ENCODE results near the gene BBC3.
A peak's percentile ranks its signal among the peaks of the same experiment; 100 is the strongest.

BBC3 gene

DNA sequence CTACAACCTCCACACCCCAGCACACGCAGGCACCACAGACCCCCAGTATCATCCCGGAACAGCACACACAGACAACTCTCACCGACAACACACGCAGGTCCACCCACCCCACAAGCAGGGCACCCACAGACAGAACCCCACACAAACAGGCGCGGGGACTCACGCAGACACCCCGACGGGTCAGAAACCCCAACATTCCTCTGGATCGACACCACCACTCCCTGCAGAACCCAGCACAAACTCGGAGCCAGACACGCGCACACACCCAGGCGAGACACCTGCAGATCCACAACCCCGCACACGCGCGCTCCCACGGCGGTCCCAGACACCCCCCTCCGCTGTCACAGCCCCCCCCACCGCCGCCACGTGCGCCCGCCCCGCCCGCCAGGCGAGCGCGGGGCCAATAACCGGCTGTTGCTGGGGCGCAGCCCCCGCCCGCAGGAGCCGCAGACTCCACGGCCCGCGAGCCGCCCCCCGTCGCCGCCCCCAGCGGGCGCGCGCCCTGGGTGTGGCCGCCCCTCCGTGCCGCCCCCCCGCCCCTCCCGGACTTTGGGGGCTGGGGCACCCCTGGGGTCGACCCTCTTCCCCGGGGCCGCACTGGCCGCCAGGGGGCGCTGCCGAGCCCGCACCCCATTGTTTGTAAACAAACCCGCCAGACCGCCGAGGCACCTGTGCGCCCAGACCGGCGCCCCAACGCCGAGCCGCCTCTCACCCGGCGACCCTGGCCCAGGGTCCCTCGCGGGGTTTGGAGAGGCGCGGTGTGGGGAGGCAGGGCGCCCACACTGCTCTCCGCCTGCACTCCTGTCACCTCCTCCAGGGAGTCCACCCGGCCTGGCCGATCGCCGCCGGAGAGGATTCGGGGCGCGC lies 712 bp downstream of the BBC3 start:
- DNase-seq = peak in 2 of 3 experiments; percentile 33 to 53

DNA sequence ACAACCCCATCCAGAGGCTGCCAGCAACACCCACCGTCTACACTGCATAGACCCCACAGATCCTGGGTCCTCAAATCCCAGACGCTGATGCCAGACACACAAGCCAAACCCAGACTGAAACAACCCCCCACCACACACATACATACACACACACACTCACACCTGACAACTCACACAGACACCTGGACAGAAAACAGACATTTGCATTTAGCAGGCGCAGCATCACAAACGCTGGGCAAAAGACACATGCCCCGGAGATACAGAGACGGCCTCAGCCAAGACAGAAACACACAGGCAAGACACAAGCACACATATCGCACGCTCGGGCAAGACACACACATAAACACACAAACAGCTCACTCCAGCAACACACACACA lies 1.3 kb downstream of the BBC3 start:
- peak in 2 of 3 experiments; percentile 11 to 18 for DNase-seq

DNA sequence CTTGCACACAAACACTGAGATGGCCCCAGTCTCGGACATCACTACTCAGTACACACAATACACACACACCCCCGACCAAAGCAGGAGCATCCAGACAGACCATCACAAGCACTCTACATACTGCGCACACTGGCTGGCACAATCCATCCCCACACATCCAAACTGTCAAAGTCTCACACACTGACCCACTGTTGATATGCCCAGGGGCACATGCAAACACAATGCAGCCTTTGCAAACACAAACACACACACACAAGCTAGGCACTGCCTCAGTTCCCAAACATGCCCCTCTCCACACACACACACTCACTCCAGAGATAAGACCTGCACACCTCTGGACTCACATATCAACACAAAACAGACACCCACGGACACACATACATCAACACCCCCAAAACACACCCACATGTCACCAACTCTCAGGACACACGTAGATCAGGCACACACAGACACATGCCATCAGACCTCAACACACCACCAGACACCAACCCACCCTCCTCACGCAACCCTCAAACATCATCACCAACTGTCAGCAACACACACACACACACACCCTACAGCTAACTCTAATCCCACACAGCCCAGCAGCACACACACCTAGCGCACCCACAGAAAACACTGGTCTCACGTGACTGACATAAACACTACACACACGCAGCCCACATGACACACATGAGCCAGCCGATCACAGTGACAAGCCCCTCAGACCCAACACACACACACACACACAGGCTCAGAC lies 1.9 kb downstream of the BBC3 start:
- DNase-seq = peak in 2 of 3 experiments; percentile 18 to 40

DNA sequence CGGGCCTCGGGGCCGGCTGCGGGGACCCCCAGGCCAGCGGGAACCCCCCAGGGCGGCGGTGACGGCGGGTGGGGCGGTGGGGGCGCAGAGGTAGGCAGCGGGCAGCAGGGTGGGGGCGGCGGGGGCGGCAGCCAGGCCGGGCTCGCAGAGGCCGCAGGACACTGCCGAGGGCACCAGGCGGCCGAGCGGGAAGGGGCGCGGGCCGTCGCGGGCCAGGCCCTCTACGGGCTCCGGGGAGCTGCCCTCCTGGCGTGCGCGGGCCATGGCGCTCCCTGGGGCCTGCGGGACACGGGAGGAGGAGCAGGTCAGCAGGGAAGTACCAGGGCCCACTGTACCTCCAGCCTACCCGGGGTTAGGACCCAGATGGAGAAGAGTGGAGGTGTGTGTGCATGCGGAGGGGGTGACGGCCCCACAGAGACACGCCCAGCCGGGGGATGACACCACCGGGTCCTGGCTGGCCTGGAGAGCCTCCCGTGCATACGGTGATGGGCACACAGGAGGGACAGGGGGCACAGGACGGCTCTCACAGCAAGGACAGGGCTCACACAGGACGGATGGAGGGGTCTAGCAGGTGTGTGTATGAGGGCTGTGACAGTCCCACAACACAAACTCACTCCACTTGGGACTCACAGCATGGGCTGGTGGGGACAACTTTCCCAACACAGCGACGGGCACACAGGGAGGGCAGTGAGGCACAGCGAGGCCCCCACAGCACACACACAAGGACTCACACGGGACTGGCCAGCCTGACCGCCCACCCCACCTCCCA lies 2.6 kb downstream of the BBC3 start:
- DNase-seq = peak in 2 of 3 experiments; percentile 40 to 41

DNA sequence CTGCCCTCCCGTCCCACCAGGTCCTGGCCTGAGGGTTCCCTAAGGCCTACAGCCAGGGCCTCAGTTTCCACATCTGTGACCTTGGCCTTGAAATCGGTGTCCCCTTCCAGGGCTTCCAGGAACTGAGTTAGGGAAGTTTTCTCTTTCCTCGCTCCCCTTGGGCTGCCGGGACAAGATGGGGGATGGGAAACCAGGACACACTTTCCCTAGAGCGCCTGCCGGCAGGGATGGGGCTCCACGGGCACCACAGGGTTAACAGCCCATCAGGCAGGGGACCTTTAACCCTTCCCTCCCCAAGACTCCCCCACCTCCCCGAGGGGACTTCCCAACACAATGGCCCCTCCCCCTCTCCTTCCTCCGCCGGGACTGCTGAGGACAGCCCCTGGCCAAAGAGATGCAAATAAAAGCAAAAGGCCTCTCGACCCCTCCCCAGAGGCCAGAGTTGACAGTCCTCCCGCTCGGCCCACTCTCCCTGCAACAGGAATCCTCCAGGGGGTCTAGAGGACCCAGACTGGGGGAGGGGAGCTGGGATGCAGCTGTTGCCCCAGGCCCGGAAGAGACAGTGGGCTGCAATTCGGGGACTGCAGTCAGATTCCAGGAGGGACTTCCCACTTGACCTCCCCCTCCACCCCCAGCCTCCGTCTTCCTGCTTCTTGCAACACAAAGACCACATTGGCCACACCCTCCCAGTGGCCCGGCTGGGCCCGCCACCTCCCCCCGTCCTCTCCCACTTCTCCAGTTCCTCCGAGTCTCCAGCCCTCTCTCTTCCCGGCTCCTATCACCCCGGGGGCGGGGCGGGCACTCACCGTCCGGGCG lies 3.4 kb downstream of the BBC3 start:
- DNase-seq = peak in 2 of 3 experiments; percentile 41 to 52

DNA sequence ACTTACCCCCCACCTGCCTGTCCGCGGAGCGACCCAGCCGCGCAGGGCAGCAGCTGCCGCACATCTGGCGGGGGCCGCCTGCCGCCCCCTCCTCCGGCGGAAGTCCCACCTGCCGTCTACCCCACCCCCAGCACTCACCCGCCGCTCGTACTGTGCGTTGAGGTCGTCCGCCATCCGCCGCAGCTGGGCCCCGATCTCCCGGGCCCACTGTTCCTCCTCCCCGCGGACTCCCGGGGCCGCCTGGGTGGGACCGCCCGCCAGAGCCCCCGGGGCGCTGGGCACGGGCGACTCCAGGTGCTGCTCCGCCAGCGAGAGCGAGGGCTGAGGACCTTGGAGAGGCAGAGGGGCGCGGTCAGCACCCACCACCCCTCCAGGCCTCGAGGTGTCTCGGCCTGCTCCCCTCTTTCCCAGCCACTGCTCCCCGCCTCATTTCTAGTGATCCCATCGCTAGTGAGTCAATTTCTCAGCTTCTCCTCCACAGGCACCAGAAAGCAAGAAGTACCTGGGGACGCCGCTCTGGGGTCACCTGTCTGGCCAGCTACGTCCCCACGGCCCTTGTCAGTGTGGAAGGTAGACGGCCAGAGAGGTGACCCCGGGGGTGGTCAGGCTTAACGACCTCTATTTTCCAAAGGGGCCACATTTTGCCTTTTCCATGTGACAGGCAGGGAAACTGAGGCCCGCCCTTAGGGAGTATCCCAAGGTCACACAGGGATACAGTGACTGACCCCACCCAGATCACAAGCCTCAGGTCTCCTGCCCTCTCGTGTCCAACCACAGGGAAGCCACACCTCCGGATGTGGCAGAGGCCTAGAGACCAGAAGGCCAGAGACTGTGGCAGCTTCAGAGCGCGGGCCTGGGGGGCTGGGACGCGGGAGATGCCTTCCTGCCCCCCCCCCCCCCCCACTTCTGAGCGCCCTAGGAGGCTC lies 4.3 kb downstream of the BBC3 start:
- peak in 2 of 3 experiments; percentile 34 to 42 for DNase-seq

DNA sequence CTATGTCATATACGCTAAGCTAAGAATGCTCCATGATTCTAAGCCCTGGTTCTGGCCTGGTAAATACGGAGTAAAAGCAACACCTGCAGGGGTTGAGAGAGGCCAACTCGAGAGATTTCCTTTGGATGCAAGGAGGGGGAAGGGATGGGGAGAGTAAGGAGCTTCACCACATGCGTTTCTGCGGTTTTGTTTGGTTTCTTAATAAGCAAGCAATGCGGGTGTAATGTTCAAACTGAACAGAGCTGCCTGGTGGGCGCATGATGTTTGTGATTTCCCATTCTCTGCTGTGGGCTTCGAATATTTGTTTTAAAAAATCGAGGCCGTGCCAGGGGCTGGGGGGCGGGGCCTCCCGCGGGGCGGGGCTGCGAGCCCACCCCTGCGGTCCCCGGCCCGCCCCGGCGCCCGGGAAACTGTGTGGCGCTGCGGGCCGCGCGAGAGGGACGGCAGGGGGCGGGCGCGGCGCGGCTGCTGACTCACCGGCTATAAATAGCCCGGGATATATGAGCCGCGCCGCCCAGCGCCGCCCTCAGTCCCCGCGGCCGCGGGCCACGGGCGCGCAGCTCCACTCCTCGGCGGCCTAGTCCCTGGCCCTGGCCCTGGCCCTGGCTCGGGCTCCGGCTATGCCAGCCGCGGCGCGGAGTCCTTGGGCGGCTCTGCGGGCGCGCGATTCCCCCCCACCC lies 5.1 kb downstream of the BBC3 start:
- DNase-seq = peak; percentile 88 to 96 (median 91)

DNA sequence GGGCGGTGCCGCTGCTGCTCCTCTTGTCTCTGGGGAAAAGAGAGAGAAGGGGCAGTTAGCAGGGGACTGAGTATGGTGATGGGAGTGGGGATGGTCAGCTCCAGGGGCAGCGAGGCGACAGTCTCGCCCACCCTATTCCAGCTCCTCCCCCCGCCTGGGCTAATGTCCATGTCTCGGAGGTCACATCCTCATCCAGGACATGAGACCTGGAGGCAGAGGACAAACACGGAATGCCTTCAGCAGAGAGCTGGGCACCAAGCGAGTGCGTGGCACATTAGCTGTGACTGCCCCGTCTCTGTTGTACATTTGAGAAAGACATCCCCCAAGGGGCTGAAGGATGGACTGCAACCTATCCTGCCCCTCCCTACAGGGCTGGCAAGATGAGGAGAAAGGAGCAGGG lies 9.1 kb downstream of the BBC3 start:
- no peak for DNase-seq

DNA sequence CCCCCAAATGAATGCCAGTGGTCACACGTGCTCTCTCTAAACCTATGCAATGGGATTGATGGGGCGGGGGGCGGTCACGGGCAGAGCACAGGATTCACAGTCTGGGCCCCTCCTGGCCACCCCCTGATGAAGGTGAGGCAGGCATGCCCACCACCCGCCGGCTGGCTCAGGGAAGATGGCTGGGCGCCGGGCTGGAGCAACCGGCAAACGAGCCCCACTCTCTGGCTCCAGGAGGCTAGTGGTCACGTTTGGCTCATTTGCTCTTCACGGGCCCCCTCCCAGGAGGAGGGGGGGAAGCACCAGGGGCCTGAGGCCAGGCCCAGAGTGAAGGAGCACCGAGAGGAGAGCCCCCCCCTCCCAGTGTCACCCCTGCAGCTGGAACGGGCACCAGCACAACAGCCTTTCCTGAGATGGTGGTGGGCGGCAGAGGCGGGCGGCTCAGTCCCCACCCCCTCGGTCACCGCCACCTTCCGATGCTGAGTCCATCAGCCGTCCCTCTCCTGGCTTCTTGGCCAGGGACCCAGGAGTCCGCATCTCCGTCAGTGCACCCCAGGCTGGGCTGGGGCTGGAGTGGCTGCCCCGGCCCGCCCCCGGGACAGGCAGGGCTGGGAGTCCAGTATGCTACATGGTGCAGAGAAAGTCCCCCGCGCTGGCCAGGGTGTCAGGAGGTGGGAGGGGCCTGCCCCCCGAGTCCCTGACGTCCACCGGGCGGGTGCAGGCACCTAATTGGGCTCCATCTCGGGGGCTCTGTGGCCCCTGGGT lies 9.7 kb downstream of the BBC3 start:
- DNase-seq = no peak

DNA sequence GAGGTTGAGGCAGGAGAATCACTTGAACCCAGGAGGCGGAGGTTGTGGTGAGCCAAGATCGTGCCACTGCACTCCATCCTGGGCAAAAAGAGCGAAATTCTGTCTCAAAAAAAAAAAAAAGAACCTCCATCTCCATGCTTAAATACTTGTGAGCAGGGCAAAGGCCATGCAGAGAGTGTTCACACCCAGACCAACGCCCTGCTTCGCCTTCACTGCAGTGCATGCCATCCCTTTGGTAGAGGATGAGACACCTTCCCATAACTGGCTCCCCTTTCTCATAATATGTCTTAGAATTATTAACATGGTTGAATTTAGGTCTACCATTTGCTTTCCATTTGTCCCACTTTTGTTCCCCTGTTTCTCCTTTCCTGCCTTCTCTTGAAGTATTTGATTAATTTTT lies 15.4 kb downstream of the BBC3 start:
- DNase-seq = no peak

DNA sequence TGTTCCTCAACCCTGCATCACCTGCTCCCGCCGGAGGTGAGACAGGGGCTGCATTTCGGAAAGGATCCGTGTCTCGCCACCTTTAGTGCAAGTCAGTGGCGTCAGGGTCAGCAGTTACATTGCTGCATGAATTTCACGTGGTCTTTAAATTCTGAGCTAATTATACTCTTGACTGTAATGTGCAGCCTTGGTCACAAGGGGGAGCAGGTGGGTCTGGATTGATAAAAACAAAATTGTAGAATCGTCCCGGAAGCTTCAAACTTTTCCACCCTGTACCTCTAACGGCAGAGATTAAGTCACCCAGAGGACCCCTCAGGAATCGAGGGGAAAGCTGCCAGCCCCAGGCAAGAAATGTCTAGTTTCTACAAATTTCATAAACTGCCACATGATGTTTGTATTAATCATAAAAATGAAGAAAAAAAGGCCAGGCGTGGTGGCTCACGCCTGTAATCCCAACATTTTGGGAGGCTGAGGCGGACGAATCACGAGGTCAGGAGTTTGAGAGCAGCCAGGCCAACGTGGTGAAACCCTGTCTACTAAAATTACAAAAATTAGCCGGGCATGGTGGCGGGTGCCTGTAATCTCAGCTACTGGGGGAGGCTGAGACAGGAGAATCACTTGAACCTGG lies 20.2 kb downstream of the BBC3 start:
- DNase-seq = peak; percentile 48 to 77 (median 69)

DNA sequence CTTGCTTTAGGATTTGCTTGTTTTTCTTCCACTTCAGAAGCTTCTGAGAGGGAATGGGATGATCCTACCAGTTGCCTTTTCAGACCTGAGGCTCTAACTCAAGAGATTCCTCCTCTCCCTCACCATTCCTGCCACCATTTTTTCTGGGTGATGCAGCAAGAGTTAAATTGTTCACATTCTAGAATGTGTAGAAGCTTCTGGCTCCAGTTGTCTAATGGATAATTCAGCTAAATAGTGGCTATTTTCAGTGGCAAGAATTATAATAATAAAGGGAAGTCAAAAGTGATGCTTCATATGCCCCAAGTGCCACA lies 20.9 kb downstream of the BBC3 start:
- no peak for DNase-seq

DNA sequence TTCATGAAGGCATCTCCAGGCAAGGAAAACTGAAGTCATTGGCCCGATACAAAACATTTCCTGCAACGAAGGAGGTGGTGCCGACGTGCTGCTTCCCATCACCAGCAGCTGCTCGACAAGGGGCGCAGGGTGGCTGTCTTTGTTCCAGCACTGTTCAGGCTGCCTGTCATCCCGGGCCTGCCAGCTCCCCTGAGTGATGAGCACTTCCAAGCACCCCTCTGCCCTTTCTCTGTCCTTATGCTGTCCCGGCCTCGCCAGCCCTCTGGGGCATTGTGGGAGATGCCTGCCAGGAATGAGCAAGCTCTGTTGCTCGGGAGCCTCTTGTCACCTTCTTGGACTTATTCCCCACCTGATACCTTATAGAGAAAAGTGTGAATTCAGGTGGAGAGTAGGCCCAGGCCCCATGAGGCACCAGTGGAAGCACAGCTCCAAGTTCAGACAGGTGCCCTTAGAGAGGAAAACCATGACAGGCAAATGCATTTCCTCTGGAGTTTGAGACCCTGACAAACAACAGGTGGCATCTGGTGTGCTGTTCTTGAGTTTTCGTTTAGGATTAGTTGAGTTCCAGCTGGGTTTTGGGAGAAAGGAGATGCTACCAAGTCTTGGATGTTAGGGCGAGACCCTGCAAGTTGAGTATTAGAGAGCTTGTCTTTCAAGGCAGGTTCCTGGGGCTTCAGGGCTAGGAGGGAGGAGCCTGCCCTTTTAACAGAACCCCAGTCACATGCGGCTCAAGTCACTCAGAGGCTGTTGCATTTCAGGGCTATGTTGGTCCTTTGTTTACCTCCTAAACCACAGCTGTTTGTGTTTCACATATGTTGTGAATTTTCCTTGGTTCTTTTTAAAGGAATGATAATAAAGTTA lies 21.4 kb downstream of the BBC3 start:
- peak in 1 of 3 experiments; percentile 15 for DNase-seq

DNA sequence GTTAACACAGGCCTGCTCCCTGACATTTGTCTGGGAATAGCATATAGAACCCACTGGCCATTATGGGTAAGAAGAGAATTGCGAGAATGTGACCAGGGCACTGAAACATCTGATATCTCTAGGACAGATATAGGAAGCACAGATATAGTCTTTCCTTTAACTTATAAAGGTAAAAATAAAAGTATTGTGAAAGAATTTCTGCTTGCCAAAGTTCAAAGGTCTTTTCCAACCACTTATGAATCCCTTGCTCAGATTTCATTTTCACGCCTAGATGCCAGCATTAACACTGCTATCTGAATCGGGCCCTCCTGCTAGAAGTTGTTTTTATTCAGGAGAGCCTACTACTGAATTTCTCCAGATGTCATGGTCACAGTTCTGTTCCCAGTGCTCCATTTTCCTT lies 27.7 kb downstream of the BBC3 start:
- DNase-seq = no peak

DNA sequence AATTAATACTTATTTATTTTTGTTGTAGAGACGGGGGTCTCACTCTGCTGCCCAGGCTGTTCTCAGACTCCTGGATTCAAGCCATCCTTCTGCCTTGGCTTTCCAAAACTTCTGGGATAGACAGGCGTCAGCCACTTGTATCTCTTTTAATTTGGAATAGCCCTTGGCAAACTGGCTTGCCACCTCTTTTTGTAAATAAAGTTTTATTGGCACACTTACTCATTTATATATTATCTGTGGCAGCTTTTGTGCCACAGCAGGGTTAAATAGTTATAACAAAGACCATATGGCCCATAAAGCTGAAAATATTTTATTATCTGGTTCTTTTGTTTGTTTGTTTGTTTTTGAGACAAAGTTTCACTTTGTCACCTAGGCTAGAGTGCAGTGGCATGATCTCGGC lies 30.5 kb downstream of the BBC3 start:
- DNase-seq = no peak

DNA sequence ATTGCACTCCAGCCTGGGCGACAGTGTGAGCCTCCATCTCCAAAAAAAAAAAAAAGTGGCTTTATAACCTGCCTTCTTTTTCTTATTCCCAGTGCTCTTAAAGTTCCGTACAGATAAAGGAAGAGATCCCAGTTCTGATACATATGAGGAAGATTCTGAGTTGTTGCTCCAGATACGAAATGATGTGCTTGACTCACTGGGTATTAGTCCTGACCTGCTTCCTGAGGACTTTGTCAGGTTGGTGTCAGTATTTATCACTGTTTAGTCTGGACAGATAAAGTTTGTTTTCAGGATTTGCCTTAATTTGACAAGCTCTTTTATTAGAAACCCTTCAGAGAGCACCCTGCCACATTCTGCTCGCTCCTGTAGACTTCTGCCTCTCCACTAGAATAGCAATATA lies 33.9 kb downstream of the BBC3 start:
- no peak for DNase-seq

DNA sequence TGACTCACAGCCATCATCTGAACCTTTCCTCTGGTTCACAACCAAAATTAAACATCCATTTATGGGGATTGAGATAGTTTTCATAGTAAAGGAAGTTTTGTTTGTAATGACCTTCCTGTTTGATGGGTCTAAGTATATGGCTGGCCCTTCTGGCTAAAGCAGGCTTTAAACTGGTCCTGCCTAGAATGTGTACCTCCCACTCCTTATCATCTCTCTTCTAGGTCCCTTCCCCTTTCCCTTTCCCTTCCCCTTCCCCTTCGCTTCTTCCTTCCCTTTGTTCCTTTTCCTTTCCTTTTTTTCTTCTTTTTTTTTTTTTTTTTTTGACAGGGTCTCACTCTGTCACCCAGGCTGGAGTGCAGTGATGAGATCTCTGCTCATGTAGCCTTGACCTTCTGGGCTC lies 35.6 kb downstream of the BBC3 start:
- DNase-seq = no peak

DNA sequence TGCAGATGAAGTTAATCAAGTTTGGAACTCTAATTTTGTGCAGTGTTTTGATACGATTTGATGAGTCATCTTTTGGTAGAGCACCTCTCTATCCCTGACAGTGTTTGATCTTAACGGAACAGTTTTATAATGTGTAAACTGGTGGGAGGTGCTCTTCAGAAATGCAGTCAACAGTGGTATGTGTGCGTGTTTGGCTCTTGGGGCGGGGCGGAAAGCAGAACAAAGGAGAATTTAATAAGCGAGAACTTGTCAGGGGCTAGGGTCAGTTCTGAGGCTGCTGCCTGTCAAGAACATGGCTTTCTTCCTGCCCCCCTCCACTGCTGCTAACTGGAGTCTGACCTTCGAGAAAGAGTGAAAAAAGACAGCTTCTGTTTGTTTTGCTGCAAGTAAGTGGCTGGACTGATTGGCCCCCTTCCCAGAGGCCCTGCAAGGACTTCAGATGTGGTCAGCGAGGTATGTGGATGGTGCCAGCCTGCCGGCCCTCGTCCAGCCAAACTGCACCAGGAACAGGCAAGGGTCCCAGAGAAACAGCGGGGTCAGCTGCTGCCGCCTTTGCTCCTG lies 40.8 kb downstream of the BBC3 start:
- DNase-seq = peak in 1 of 3 experiments; percentile 26

Data from NCI-H1417 (cell line).